CD14-positive monocyte (primary cell): ENCODE data around the gene OSTC. TPM values are rescaled to one million over a fixed set of nuclear protein-coding genes. Genes with fewer than 3 reads are reported as not detected.

ENCODE experiments used
- DNase-seq, 3 donors: peaks; one replicate each; pipeline ENCODE4 v3.0.0-alpha.2; 2011 to 2022
- H2AFZ ChIP-seq: 2 replicates; pipeline ENCODE4 v1.6.0; 2012; ENCODE audit warnings: mild to moderate bottlenecking, low read depth, low read length, inconsistent platforms; ENCODE audit not compliant: insufficient read depth, poor library complexity, severe bottlenecking
- H3K27ac ChIP-seq, 2 donors: 1 replicate in 1 of 2; 2 replicates in 1 of 2; pipeline ENCODE4 v1.5.1; 2012 to 2013; ENCODE audit warnings: low read length in 2 of 2, control low read depth in 1 of 2, inconsistent platforms in 1 of 2, low read depth in 1 of 2, mild to moderate bottlenecking in 1 of 2
- H3K27me3 ChIP-seq, 2 donors: one replicate each; pipeline versions ENCODE4 v1.6.0 to v1.6.1; 2011 to 2013; ENCODE audit warnings: low read length in 2 of 2; ENCODE audit not compliant: control insufficient read depth in 2 of 2, insufficient read depth in 2 of 2
- H3K36me3 ChIP-seq, 2 donors: replicated peaks in 1 of 2; 1 replicate in 1 of 2; 2 replicates in 1 of 2; pipeline versions ENCODE4 v1.5.1 to v1.6.1; 2012 to 2013; ENCODE audit warnings: low read length in 2 of 2, control low read depth in 1 of 2, inconsistent platforms in 1 of 2, mild to moderate bottlenecking in 1 of 2; ENCODE audit not compliant: insufficient read depth in 2 of 2, control insufficient read depth in 1 of 2
- H3K4me1 ChIP-seq, 2 donors: 1 replicate in 1 of 2; 2 replicates in 1 of 2; pipeline versions ENCODE4 v1.5.1 to v1.6.1; 2012 to 2013; ENCODE audit warnings: low read length in 2 of 2, control low read depth in 1 of 2, inconsistent platforms in 1 of 2, mild to moderate bottlenecking in 1 of 2, moderate library complexity in 1 of 2; ENCODE audit not compliant: insufficient read depth in 2 of 2, control insufficient read depth in 1 of 2
- H3K4me2 ChIP-seq: replicated peaks from 2 replicates; pipeline ENCODE3; 2012; ENCODE audit warnings: low read length, moderate library complexity, mild to moderate bottlenecking; ENCODE audit not compliant: poor library complexity, severe bottlenecking; ENCODE audit errors: extremely low read depth
- H3K4me3 ChIP-seq, 3 experiments: fragments of 200-600 bp in 1 of 3; sonication (generic) in 1 of 3; replicated peaks in 1 of 3; 1 replicate in 2 of 3; 2 replicates in 1 of 3; pipeline ENCODE4 v1.5.1; 2011 to 2013; ENCODE audit warnings: low read length in 3 of 3, mild to moderate bottlenecking in 3 of 3, control low read depth in 2 of 3, low read depth in 2 of 3, inconsistent platforms in 1 of 3, moderate library complexity in 1 of 3
- H3K79me2 ChIP-seq: 2 replicates; pipeline ENCODE4 v1.6.0; 2012; ENCODE audit warnings: mild to moderate bottlenecking, control low read depth, inconsistent platforms, low read length, moderate library complexity; ENCODE audit not compliant: insufficient read depth
- H3K9ac ChIP-seq: 2 replicates; pipeline ENCODE4 v1.6.0; 2017; ENCODE audit warnings: low read length, mild to moderate bottlenecking; ENCODE audit not compliant: insufficient read depth, poor library complexity, severe bottlenecking
- H3K9me3 ChIP-seq, 2 donors: replicated peaks in 1 of 2; 1 replicate in 1 of 2; 2 replicates in 1 of 2; pipeline versions ENCODE4 v1.5.1 to v1.6.1; 2012 to 2013; ENCODE audit warnings: low read length in 2 of 2, control low read depth in 1 of 2; ENCODE audit not compliant: control insufficient read depth in 1 of 2, insufficient read depth in 1 of 2
- H4K20me1 ChIP-seq: 2 replicates; pipeline ENCODE4 v1.6.0; 2012; ENCODE audit warnings: mild to moderate bottlenecking, low read length, control low read depth, moderate library complexity; ENCODE audit not compliant: insufficient read depth
- H3K27ac Mint-ChIP-seq, 7 donors: one replicate each; pipeline ENCODE4 v1.8.0; 2020; ENCODE audit warnings: mild to moderate bottlenecking in 7 of 7, mixed read lengths in 7 of 7, moderate library complexity in 6 of 7, inconsistent platforms in 2 of 7
- H3K27me3 Mint-ChIP-seq, 3 donors: one replicate each; pipeline ENCODE4 v1.8.0; 2021 to 2022; ENCODE audit warnings: low read depth in 3 of 3, mild to moderate bottlenecking in 3 of 3, mixed read lengths in 3 of 3, moderate library complexity in 3 of 3, inconsistent platforms in 1 of 3
- H3K36me3 Mint-ChIP-seq, 2 donors: one replicate each; pipeline ENCODE4 v1.8.0; 2020; ENCODE audit warnings: mixed read lengths in 2 of 2, inconsistent platforms in 1 of 2, mild to moderate bottlenecking in 1 of 2
- H3K4me1 Mint-ChIP-seq: one replicate; pipeline ENCODE4 v1.8.0; 2020; ENCODE audit warnings: mild to moderate bottlenecking, mixed read lengths
- H3K4me3 Mint-ChIP-seq, 2 donors: one replicate each; pipeline ENCODE4 v1.8.0; 2020; ENCODE audit warnings: mild to moderate bottlenecking in 2 of 2, mixed read lengths in 2 of 2, moderate library complexity in 1 of 2
- H3K9me3 Mint-ChIP-seq, 7 donors: one replicate each; pipeline ENCODE4 v1.8.0; 2020 to 2022; ENCODE audit warnings: mixed read lengths in 7 of 7, mild to moderate bottlenecking in 6 of 7, moderate library complexity in 6 of 7, inconsistent platforms in 2 of 7
- WGBS: methylation state at CpG from one replicate; pipeline ENCODE4 v1.1.5; 2013; ENCODE audit warnings: missing lambda C conversion rate; ENCODE audit not compliant: insufficient coverage; 5-methylcytosine and 5-hydroxymethylcytosine counted together
- intact Hi-C, 2 donors: fragments of 100-400 bp; cut with micrococcal nuclease; formaldehyde crosslinking; loops; one replicate each; pipeline versions ENCODE4 v1.15.0 to v1.15.1; 2023
- polyA plus RNA-seq, 3 donors: library from polyadenylated mRNA; depleted of rRNA in 1 of 3; unstranded in 2 of 3; stranded (reverse) in 1 of 3; fragments of 300-500 nt in 2 of 3; fragments of >200 nt in 1 of 3; fragmentation: Illumina TruSeq in 2 of 3; gene quantifications; 1 replicate in 2 of 3; 2 replicates in 1 of 3; pipeline ENCODE4 v1.2.3, GENCODE V29; 2012 to 2021
- TF ChIP-seq, protein P1 (sequence below): fragments of 200-600 bp; IDR thresholded peaks from one replicate; pipeline ENCODE4 v1.8.0; 2022; ENCODE audit warnings: antibody characterized with exemption, mild to moderate bottlenecking

The OSTC gene
- polyA plus RNA-seq, 3 donors: 68.5 to 156 (median 149) TPM

DNA sequence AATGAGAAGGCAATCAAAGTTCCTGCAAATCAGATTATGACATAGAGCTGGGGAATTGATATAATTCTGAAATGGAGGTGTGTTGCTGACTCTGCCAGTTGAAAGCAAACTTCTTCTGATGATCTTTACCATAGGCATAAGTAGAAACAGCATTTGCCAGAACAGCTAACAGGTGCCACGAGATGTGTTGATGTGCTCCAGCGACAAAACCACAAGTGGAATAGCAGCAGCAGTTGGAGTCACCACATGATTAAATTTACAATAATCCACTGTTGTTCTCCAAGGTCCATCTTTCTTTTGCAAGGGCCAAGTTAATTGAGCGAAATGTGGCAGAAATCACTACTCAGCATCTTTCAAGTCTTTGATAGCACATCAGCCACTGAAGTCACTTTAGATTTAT is 3.7 kb upstream of the OSTC start:
- TF ChIP-seq, protein P1, sequence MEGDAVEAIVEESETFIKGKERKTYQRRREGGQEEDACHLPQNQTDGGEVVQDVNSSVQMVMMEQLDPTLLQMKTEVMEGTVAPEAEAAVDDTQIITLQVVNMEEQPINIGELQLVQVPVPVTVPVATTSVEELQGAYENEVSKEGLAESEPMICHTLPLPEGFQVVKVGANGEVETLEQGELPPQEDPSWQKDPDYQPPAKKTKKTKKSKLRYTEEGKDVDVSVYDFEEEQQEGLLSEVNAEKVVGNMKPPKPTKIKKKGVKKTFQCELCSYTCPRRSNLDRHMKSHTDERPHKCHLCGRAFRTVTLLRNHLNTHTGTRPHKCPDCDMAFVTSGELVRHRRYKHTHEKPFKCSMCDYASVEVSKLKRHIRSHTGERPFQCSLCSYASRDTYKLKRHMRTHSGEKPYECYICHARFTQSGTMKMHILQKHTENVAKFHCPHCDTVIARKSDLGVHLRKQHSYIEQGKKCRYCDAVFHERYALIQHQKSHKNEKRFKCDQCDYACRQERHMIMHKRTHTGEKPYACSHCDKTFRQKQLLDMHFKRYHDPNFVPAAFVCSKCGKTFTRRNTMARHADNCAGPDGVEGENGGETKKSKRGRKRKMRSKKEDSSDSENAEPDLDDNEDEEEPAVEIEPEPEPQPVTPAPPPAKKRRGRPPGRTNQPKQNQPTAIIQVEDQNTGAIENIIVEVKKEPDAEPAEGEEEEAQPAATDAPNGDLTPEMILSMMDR: no peak
- Histone ChIP-seq H2AFZ (no peak overlapping the region), H3K4me2 (no peak overlapping the region), H3K27ac (no peak overlapping the region), H3K9me3 (no peaks in the 10 kb centered on the region), H3K79me2 (peaks cover 11% of the 10 kb centered on the region), H3K4me1 (peaks cover 15 to 17% of the 10 kb centered on the region in 2 donors), H3K27me3 (no peaks in the 10 kb centered on the region), H4K20me1 (no peaks in the 10 kb centered on the region), H3K9ac (no peak overlapping the region), H3K4me3 (no peak overlapping the region), H3K36me3 (no peaks in the 10 kb centered on the region)
- H3K36me3 Mint-ChIP-seq: no peaks in the 10 kb centered on the region
- H3K9me3 Mint-ChIP-seq: no peaks in the 10 kb centered on the region
- intact Hi-C loops: no loop called here
- no peak overlapping the region for H3K4me3 Mint-ChIP-seq
- no peak for DNase-seq
- WGBS: 100% methylated on average over 2 of the region's 3 CpGs
- H3K4me1 Mint-ChIP-seq: peaks cover 15% of the 10 kb centered on the region
- H3K27ac Mint-ChIP-seq: no peak overlapping the region
- H3K27me3 Mint-ChIP-seq: no peaks in the 10 kb centered on the region

DNA sequence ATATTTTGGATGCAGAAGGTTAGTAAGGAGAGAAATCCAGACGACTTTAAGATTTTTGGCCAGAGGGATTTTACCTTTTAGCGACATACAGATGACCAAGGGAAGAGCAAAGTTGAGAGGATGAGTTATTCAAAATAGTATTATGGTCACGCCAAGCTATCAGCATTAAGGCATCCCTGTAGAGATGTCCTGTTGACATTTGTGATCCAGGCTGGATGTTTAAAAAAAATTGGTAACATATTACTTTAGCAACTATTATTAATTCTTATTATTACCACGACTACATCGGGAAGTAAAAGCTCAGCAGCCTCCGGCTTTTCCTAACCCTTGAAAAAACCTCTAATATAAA is 562 bp upstream of the OSTC start:
- Histone ChIP-seq H3K9ac (peak overlapping the region; percentile 91), H3K4me3 (peak overlapping the region; percentile 36 to 97 (median 84)), H3K9me3 (no peaks in the 10 kb centered on the region), H3K36me3 (peaks cover 0 to 7% of the 10 kb centered on the region in 2 donors), H3K79me2 (peaks cover 43% of the 10 kb centered on the region), H3K4me1 (peaks cover 16 to 18% of the 10 kb centered on the region in 2 donors), H4K20me1 (peaks cover 6% of the 10 kb centered on the region), H3K27ac (peak overlapping the region in 1 of 2 donors; percentile 94), H3K27me3 (no peaks in the 10 kb centered on the region), H2AFZ (peak overlapping the region; percentile 94), H3K4me2 (peak overlapping the region; percentile 96)
- H3K4me3 Mint-ChIP-seq: peak overlapping the region; percentile 79 to 87
- no peaks in the 10 kb centered on the region for H3K9me3 Mint-ChIP-seq
- TF ChIP-seq, protein P1: no peak
- peaks cover 0 to 7% of the 10 kb centered on the region in 2 donors for H3K36me3 Mint-ChIP-seq
- H3K4me1 Mint-ChIP-seq: peaks cover 26% of the 10 kb centered on the region
- H3K27me3 Mint-ChIP-seq: no peaks in the 10 kb centered on the region
- peak overlapping the region; percentile 90 to 98 (median 97) for H3K27ac Mint-ChIP-seq
- 0% methylated on average over 3 of the region's 6 CpGs for WGBS
- no peak for DNase-seq
- intact Hi-C loops: loop anchor here (2.0 kb wide), 1 partner anchor 29 kb away; the partner anchor contains the start of gene RPL34 (in 2 of the 2)
